ENCODE data around the gene RAD23B. TPM values are rescaled to one million over a fixed set of nuclear protein-coding genes. Genes with fewer than 3 reads are reported as not detected.

Gene RAD23B
- total RNA-seq, 2 donors from 2014 or later, result 119 to 146 TPM

DNA sequence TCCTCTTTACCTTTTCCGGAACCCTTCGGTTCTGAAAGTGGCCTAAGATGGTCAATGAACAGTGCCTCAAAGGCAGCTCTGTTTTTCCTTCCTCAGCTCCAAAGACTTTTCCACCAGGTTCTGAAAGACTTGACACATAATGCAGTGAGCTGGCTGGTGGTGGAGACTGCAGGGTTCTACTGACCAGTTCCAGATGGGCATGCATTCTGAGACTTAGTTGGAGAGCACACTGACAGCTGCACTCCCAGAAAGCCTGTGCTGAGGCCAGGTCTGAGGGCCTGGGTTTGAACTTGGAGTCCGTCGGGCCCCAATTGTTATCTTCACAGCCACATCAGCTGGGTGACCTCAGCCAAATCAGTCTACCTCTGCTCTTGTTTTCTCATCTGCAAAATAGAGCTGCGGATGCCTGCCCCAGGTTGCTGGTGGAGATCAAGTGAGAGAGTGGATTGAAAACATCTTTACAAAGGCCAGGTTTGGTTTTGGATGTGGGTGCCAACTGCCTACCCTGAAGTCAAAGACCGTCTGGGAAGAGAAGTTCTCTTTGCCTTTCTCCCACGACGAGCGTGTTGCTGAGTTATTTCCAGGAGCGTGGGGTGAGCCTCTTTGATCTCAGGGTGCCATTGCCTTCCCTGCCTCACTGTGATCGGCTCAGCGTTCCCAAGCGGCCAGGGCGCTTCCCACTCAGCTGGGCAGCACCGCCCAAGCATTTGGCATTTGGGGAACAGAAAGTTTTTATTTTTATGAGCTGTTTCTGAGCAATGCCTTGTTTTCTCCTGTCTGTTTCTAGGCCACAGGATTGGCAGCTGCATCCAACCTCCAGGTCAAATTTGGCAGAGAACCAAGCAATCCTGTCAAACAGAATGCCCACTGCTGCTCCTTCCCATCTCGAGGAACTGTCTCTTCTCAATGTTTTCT is 54.9 kb downstream of the RAD23B start:
- Histone ChIP-seq H3K4me1 (no peaks in the 10 kb centered on the region), H3K27ac (no peak overlapping the region)

DNA sequence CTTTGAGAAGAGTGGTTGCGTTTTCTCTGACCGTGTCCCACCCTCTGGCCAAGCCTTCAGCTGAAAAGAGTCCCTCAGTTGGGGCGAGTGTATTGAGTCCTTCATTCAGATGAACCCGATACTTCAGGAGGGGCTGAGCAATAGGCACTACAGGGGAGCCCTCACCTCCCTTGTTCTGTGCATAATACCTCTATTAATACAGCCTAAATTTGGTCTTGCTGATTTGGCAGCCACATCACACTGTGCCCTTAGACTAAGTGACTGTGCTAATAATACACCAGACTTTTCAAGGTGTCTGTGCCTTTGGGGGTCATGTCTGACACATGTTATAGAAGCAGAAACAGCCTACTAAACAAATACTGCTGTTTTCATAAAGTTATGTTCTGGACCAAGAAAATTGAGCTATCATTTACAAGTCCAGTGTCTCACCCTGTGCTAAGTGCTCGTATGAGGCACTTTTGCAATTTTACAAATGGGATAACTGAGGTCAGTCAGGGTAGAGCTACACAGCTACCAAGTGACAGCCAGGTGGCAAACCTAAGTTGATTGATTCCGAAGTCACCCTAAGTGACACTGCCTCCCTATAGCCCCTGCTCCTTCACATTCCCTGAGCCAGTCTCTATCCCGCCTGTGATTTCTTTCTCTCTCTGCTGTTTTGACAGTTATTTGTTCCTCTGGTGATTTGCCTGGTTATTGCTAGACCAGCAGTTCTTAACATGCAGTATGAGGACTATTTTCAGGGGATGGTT is 56.0 kb downstream of the RAD23B start:
- Histone ChIP-seq H3K4me1 (no peaks in the 10 kb centered on the region), H3K4me3 (no peak overlapping the region), H3K9me3 (no peaks in the 10 kb centered on the region), H3K27ac (no peak overlapping the region), H3K27me3 (no peaks in the 10 kb centered on the region), H3K36me3 (no peaks in the 10 kb centered on the region), H3K9ac (ENCODE audit: low read depth in 2 of 2, low read length in 2 of 2) (no peak overlapping the region)
- TF ChIP-seq, protein P1, sequence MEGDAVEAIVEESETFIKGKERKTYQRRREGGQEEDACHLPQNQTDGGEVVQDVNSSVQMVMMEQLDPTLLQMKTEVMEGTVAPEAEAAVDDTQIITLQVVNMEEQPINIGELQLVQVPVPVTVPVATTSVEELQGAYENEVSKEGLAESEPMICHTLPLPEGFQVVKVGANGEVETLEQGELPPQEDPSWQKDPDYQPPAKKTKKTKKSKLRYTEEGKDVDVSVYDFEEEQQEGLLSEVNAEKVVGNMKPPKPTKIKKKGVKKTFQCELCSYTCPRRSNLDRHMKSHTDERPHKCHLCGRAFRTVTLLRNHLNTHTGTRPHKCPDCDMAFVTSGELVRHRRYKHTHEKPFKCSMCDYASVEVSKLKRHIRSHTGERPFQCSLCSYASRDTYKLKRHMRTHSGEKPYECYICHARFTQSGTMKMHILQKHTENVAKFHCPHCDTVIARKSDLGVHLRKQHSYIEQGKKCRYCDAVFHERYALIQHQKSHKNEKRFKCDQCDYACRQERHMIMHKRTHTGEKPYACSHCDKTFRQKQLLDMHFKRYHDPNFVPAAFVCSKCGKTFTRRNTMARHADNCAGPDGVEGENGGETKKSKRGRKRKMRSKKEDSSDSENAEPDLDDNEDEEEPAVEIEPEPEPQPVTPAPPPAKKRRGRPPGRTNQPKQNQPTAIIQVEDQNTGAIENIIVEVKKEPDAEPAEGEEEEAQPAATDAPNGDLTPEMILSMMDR (IDR thresholded peaks at IDR 0.05), result no peak
- intact Hi-C loops (cut with DNase I), result no loop called here
- no peak for DNase-seq

More for the DNA sequence above, 54.9 kb downstream of the RAD23B start:
- H3K36me3 ChIP-seq, result no peaks in the 10 kb centered on the region
- no peak overlapping the region for H3K4me3 ChIP-seq
- H3K9me3 ChIP-seq, result no peaks in the 10 kb centered on the region
- TF ChIP-seq, protein P1 (IDR thresholded peaks at IDR 0.05), result no peak
- intact Hi-C loops (cut with DNase I), result no loop called here
- no peak for DNase-seq
- no peak overlapping the region for H3K9ac ChIP-seq (ENCODE audit: low read depth in 2 of 2, low read length in 2 of 2)
- no peaks in the 10 kb centered on the region for H3K27me3 ChIP-seq

DNA sequence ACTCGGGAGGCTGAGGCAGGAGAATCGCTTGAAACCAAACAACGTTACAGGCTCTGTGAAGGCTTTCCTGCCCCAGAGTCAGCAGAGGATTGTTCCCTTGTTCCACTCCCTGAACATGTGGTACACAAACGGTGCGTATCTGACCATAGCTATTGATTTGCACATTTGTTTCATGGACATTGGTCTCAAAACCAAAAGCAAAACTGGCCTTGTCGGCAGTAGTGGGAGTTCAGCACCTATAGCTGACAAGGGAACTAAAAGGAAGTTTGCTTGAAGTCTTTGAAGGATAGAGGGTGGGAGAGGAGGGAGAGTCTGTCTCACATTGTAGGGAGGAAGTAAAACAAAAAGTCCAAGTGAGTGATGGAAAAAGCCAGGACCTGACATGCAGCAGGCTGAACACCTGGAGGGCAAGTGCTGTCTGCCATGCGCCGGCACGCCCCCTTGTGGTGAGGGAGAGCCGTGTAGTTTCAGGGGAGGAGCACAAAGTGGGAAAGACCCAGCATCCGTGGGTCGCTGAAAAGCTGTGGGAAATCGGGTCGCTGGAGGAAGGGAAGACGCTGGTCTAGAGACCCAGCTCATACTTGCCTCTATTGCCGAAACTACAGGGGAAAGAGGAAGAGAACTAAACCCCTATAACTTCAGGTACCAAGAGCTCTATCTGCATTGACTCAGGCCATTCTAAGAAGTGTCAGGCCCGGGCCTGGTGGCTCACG is 58.0 kb downstream of the RAD23B start:
- Histone ChIP-seq H3K9ac (ENCODE audit: low read depth in 2 of 2, low read length in 2 of 2) (no peak overlapping the region), H3K9me3 (no peaks in the 10 kb centered on the region), H3K4me3 (no peak overlapping the region), H3K27ac (no peak overlapping the region), H3K36me3 (no peaks in the 10 kb centered on the region), H3K4me1 (no peaks in the 10 kb centered on the region), H3K27me3 (no peaks in the 10 kb centered on the region)
- intact Hi-C loops (cut with DNase I), result loop anchor here (5.0 to 10.0 kb wide), 2 partner anchors 104 to 166 kb away; no protein-coding TSS in a partner anchor
- DNase-seq, result peak; percentile 83
- TF ChIP-seq, protein P1 (IDR thresholded peaks at IDR 0.05), result peak; percentile 90

DNA sequence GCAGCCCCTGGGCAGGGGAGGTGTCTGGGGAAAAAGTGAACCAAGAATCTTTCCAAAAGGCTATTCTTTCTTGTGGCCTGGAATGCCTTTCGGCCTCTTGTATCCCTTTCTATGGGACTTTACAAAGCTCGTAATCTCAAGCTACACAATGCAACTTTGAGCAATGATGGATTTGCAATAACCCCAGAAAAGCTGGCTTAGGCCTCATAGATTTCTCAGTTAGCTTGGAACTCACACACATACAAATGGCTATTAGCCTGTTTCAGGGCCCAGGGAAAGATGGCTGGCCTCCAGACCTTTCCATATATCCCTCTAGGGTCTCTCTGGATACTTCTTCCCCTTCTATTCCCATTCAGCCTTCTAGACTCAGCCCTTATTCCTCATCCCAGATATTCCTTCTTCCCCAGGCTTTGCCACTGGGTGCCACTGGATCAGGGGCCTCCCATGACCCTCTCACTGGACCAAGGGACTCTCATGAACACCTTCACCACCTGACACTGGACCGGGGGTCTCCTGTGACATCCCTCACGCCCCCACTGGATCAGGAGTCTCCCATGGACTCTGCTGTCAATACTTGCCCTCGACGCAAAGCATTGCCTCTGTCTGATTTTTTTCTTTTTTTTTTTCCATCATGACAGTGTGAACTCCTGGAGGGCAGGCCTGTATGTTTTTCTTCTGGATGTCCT is 59.5 kb downstream of the RAD23B start:
- Histone ChIP-seq H3K27me3 (no peaks in the 10 kb centered on the region), H3K9me3 (no peaks in the 10 kb centered on the region), H3K4me3 (no peak overlapping the region), H3K36me3 (no peaks in the 10 kb centered on the region), H3K27ac (no peak overlapping the region), H3K9ac (ENCODE audit: low read depth in 2 of 2, low read length in 2 of 2) (no peak overlapping the region), H3K4me1 (no peaks in the 10 kb centered on the region)
- TF ChIP-seq, protein P1 (IDR thresholded peaks at IDR 0.05), result no peak
- intact Hi-C loops (cut with DNase I), result loop anchor here (5.0 to 10.0 kb wide), 2 partner anchors 105 to 168 kb away; no protein-coding TSS in a partner anchor
- no peak for DNase-seq

All from colonic mucosa (tissue), 4 donors.